GM12875 (cell line): ENCODE data around the gene CYB5RL.
"Not testable (repeated sequence)": the region's sequence is repeated elsewhere in the genome, so short reads cannot be mapped to it uniquely, and the experiment has no call there.

Source experiments
- H3K4me3 ChIP-seq: one replicate; pipeline ENCODE4 v1.5.1; 2011; ENCODE audit warnings: low read depth, low read length, control low read depth
- TF ChIP-seq, protein P1 (sequence below): IDR thresholded peaks from 2 replicates; pipeline ENCODE4 v1.5.1; 2011; ENCODE audit warnings: low read depth, mild to moderate bottlenecking, control low read depth, inconsistent platforms, low read length, moderate library complexity, borderline replicate concordance; ENCODE audit not compliant: insufficient read depth

Gene CYB5RL

DNA sequence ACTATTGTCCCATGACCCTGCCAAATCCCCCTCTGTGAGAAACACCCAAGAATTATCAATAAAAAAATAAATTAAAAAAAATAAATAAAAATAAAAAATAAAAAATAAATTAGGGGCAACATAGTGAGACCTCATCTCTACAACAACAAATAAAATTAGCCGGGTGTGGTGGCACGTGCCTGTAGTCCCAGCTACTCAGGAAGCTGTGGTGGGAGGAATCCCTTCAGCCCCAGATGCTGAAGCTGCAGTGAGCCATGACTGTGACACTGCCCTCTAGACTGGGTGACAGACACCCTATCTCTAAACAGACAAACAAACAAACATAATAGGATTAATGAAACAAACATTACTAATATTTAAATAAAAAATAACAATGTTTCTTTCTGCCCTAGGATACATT lies 34.5 kb upstream of the CYB5RL start:
- no peak overlapping the region for H3K4me3 ChIP-seq
- TF ChIP-seq, protein P1, sequence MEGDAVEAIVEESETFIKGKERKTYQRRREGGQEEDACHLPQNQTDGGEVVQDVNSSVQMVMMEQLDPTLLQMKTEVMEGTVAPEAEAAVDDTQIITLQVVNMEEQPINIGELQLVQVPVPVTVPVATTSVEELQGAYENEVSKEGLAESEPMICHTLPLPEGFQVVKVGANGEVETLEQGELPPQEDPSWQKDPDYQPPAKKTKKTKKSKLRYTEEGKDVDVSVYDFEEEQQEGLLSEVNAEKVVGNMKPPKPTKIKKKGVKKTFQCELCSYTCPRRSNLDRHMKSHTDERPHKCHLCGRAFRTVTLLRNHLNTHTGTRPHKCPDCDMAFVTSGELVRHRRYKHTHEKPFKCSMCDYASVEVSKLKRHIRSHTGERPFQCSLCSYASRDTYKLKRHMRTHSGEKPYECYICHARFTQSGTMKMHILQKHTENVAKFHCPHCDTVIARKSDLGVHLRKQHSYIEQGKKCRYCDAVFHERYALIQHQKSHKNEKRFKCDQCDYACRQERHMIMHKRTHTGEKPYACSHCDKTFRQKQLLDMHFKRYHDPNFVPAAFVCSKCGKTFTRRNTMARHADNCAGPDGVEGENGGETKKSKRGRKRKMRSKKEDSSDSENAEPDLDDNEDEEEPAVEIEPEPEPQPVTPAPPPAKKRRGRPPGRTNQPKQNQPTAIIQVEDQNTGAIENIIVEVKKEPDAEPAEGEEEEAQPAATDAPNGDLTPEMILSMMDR: no peak

DNA sequence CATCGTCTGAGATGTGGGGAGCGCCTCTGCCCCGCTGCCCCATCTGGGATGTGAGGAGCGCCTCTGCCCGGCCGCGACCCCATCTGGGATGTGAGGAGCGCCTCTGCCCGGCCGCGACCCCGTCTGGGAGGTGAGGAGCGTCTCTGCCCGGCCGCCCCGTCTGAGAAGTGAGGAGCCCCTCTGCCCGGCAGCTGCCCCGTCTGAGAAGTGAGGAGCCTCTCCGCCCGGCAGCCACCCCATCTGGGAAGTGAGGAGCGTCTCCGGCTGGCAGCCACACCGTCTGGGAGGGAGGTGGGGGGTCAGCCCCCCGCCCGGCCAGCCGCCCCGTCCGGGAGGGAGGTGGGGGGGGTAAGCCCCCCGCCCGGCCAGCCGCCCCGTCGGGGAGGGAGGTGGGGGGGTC lies 33.4 kb upstream of the CYB5RL start:
- not testable (repeated sequence) for H3K4me3 ChIP-seq

DNA sequence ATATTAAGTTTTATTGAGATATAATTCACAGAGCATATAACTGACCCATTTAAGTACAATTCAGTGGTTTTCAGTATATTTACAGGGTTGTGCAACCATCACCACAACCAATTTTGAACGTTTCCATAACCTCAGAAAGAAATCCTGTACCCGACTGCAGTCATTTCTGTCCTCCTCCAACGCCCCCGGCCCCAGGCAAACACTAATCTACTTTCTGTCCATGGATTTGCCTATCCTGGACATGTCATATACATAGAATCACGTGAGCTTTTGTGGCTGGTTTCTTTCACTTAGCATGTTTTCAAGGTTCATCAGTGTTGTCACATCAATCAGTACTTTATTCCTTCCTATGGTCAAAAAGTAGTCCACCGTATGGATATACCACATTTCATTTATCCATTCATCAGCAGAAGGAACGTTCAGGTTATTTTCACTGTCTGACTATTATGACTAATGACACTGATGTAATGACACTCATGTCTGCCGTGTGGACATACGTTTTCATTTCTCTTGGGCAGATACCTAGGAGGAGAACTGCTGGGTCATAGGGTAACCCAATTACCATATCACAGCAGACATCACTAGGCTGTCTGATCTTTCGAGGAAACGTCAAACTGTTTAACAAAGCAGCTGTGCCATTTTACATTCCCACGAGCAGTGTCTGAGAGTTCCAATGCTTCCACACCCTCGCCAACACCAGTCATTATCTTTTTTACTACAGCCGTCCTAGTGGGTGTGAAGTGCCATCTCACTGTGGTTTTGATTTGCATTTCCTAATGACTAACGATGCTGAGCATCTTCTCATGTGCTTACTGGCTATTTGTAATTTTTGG lies 30.9 kb upstream of the CYB5RL start:
- TF ChIP-seq, protein P1: no peak
- H3K4me3 ChIP-seq: no peak overlapping the region

DNA sequence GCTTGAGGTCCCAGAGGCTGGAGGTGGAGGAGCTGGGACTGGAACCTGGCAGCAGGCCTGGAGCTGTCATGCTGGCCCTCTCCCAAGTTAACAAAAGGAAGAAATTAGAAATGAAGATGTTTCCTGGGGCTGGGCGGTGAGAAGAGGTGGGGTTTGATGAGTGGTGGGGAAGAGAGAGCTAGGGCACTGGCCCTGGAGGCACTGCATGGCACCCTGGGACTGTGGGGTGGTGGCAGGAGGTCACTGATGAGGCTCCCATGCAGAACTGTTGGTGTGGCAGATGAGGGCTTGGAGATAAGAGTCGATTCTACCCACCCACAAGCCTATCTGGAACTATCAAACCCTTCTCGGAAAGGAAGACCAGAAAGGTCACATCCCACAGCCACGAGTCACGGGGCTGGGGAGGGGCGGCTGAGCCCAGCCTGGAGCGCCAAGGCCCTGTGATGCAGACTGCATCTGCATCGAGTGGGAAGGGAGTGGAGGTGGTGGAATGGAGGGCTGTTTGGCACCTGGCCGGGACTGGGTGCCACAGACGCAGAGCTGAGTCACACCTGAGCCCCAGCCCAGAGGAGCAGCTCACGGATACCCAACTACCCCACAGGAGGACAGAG lies 29.6 kb upstream of the CYB5RL start:
- H3K4me3 ChIP-seq: no peak overlapping the region
- TF ChIP-seq, protein P1: no peak

DNA sequence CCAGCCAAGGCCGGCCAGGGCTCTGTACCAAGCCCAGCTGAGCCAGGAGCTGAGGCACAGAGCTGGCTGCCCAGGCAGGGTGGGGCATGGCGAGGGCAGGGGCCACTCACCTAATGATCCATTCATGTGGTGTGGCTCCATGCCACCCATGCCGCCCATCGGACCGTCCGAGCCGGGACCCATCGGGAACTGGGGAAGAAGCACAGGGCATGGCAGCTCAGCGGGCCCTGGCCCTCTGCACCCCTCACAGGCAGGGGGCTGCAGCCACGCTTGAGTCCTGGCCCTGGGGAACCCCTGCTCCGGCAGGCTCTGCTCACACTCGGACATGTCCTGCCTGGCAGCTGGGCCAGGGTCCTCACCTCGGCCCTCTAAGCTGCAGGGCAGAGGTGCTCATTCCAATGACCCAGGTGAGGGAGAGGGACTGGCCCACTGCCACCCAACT lies 28.8 kb upstream of the CYB5RL start:
- H3K4me3 ChIP-seq: no peak overlapping the region
- TF ChIP-seq, protein P1: no peak

DNA sequence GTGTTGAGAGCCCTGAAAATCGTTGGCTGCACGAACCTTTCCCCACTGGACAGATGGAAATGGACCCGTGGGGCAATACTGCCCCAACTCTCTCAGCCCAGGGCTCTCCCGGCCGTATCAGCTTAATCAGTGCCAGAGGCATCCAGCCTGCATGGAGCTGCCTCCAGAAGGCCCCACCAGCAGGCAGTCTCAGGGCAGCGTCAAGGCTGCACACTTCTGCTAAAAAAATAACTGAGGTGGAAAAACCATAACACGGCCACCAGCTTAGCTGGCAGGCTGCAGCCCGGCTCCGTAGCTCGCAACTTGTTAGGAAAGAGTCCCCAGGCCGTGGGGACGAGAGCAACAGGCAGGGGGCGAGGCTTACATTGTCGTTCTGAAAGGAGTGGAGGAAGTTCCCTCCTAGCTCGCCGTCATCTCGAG lies 28.1 kb upstream of the CYB5RL start:
- no peak overlapping the region for H3K4me3 ChIP-seq
- TF ChIP-seq, protein P1: no peak

DNA sequence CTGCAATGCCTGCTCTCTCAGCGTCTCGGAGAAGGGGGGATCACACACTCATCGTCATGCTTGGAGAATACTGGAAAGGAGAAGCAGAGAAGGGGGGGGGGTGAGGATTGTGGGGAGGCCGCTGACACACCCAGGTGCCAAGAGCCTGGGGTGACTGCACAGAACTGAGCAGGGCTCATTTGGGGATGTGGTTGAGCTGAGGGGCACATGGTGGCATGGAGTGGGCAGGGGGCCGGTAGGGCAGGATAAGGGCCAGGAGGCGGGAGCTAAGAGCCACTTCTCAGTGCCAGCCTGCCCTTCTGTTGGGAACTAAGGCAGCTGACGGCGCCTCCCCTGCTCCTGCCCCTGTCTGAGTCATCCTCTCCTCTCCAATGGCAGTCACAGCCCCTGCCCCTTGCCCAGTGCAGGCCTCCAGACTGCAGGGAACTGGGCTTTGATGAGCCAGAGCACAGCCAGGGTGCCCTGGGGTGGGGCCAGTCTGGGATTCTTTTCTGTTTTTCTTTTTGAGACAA lies 27.3 kb upstream of the CYB5RL start:
- H3K4me3 ChIP-seq: no peak overlapping the region
- TF ChIP-seq, protein P1: no peak
